ENCODE data around the gene GALM.
"Not testable (repeated sequence)": the region's sequence is repeated elsewhere in the genome, so short reads cannot be mapped to it uniquely, and the experiment has no call there.

The GALM gene

DNA sequence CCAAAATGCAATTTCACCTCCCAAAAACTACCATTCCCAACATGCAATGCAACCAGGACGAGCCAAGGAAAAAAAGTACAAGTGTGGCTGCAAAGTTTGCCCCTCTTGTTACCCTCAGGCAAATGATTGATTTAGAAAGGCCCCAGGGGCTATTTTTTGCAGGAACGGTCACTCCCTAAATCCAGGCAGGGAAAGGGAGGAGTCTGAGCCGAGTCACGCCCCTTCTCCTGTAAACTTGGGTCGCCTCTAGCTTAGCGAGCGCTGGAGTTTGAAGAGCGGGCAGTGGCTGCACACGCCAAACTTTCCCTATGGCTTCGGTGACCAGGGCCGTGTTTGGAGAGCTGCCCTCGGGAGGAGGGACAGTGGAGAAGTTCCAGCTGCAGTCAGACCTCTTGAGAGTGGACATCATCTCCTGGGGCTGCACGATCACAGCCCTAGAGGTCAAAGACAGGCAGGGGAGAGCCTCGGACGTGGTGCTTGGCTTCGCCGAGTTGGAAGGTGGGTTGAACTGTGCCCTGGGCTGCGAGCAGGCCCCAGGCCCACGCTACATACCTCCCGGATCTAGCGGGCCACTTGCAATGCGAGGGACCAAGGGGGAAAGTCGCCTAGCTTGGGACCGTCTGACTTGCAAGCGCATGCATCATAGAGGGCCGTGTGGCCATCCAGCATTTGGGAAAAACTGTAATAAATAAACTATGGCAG is at the start of gene GALM:
Gene GALM (plus strand): TSS at position 261 of the 702 bp plus-strand sequence. CDS start 48 bp downstream, at position 309.
- peak; percentile 12 for DNase-seq

DNA sequence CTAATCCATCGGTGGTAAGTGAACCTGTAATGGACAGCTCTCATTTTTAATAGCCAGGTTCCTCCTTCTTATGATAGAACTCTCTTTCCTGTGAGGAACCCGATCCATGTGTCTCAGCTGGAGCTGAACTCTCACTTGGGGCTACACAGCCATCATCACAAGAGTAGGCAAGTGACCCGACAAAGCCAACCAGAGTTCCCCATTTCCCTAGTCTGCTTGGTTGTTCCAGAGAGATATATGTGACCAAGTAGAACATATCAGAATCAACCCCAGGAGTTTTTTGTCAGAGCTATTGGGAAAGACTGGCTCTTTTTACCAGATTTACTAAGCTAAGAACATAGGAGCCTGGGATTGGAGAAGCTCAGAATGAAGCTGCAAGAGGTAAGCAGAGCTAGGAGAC is 48.6 kb upstream of the GALM start:
- no peak for DNase-seq

DNA sequence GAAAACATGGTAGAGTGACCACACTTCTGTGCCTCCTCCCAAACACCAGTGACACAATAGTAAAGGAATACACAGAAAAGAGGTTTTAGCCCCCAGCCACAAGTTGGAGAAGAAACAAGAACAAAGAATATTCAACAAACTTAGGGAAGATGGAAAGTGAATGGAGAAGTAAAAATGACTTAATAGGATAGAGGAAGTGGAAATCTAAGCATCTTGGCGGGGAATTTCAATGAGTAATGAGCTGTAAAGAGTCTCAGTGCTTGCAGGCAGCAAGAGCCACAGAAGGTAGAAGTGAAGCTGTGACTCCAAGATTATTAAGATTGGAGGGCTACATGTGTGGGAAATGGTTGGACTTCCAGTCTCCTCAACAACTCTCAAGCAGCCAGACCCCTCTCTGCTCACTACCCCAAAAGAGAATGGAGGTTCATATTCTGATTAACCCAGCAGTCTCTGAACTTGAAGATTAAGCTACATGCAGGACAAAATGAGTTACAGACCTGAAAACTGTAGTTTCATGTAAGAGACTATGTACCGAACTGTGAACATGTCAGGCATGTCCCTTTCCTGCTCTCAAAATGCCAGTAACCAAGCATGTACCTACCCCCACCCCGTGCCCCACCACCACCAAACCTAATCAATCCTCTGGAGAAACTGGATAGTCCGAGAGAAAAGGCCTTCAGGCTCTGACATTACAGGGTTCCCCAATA is 46.3 kb upstream of the GALM start:
- DNase-seq: no peak

DNA sequence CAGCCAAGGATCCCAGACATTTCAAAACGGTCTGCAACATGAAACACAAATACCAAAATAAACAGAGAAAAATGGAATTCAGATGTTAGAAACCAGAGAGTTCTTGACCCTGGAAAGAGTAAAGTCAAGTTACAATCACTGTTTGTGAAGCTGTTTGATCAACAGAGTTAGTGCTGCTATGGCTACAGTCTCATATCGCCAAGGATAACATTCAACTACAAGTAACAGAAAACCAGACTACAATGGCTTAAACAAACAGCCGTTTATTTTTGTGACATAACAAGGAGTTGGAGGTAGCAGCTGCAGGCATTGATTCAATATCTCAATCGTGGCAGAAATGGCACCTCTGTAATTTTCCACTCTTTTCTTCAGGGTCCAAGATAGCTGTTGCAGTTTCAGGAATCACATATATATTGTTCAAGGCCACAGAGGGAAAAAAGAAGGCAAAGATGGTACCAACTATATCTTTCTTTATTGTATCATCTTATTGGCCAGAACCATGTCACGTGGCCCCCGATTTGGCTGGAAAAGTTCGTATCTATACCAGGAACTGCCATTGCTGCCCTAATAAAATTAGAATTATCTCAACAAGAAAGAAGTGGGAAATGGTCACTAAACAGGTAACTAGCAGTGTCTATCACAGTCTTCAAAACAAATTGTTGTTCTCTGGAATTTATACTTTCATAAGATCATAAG is 45.5 kb upstream of the GALM start:
- DNase-seq: no peak

DNA sequence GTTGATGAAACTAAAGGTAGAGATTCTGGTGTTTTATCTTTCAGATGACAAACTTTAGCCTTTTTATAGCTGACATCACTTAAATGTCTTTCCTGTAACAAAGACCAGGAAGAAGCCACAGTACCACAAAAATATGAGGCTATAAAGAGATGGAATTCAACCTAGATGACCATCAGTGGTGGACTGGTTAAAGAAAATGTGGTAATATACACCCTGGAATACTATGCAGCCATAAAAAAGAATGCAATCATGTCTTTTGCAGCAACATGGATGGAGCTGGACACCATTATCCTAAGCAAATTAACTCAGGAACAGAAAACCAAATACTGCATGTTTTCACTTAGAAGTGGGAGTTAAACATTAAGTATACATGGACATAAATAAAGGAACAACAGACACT is 44.9 kb upstream of the GALM start:
- DNase-seq: no peak

DNA sequence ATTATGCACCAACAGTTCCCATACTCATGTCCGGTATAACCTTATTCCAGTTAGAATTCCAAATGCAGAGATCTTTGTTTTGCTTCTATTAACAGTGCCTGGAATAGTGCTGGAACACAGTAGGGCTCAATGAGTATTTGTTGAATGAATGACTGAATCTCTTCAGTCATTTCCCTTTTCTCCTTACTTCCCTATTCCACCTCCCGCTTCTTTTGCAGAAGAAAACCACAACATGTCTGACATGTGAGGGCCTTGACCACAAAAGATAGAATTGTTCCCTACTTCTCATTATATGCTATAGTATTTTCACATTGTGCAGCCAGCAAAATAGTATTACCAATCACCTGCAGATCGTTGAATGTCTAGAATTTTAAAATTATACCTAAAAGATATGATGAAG is 43.7 kb upstream of the GALM start:
- DNase-seq: no peak

DNA sequence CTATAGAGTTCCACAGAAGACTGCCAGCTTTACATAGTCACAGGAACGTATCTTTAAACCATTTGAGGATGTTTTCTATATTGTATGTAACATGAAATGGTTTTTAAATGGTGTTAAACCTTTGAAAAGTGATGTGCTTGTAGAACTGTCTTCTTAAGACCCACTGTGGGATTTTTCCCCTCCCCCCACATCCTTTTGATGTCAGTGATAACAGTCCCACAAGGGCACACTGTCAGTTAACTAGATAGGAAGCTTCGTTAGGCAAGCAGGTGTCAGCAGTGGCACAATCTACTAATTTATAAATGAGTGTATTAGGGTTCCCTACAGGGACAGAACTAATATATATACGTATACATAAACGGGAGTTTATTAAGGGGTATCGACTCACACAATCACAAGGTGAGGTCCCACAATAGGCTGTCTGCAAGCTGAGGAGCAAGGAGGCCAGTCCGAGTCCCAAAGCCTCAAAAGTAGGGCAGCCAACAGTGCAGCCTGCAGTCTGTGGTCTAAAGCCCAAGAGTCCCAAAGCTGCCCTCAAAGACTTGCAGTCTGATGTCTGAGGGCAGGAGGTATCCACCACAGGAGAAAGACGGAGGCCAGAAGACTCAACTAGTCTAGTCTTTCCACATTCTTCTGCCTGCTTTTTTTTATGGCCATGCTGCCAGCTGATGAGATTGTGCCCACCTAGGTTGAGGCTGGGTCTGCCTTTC is 39.4 kb upstream of the GALM start:
- DNase-seq: no peak

DNA sequence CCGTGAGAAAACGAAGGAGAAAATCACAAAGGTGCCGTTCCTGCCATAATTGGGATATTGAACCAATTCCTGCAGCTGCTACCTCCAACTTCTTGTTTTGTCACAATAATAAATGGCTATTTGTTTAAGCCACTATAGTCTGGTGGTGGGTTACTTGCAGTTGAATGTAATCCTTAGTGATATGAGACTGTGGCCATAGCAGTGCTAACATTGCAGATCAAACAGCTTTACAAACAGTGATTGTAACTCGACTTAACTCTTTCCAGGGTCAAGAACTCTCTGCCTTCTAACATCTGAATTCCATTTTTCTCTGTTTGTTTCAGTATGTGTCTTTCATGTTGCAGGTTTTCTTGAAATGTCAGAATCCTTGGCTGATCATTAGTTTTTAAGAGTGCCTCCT is 38.5 kb upstream of the GALM start:
- DNase-seq: no peak

DNA sequence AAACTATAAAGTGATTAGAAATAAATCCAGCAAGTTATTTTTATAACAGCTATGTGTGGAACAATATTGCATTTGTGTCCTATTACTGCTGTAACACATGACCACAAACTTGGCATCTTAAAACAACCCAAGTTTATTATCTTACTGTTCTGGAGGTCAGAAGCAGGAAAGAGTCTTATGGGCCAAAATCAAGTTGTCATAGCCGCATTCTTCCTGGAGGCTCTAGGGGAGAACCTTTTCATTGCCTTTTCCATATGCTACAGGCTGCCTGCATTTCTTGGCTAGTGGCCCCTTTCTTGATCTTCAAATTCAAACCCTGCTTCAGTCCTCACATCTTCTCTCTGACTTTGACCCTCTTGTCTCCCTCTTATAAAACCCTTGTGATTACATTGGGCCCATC is 36.2 kb upstream of the GALM start:
- no peak for DNase-seq

DNA sequence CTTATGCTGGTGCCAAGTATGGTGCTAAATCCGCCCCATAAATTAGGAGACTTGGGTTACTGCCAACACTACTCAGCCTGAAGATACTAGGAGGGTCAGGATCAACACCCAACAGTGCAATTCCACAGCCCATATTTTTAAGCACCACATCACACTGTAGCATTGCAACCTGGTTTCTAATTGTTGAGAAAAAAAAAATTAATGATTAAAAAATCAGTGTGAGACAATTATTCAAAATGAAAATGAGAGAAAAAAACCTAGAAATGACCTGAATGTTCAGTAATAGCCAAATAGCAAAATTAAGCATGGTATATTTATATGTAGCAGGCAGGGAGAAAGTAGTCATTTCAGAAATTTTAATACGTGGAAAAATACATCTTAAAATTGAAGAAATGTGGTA is 33.9 kb upstream of the GALM start:
- DNase-seq: no peak

DNA sequence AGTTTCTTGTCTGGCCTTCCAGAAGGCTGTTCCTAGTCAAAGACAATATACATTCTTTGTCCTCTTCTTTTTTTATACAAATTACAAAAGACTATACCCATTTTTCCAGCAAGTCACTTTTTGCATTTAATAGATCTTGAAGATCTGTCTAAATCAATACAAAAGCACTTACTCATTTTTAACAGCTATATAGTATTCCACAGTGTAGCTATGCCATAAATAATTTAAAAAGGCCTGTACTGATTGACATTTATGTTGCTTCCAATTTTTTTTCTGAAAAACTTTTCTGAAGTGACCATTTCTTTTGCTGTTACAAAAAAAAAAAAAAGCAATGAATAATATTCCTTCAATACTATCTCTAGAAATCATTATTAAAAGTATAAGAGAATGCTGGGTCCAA is 32.9 kb upstream of the GALM start:
- no peak for DNase-seq

DNA sequence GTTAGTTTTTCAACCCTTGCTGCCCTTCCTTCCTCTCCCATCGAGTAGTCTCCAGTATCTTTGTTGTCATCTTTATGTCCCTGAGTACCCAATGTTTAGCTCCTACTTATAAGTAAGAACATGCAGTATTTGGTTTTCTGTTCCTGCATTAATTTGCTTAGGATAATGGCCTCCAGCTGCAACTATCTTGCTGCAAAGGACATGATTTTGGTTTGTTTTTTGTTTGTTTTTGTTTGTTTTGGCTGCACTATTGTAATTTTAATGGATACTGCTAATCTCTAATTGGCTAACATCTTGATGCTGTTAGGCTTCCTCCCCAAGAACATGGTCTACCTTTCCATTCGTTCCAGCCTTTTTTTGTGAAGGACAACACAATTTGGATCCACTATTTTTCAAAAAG is 32.0 kb upstream of the GALM start:
- DNase-seq: no peak

DNA sequence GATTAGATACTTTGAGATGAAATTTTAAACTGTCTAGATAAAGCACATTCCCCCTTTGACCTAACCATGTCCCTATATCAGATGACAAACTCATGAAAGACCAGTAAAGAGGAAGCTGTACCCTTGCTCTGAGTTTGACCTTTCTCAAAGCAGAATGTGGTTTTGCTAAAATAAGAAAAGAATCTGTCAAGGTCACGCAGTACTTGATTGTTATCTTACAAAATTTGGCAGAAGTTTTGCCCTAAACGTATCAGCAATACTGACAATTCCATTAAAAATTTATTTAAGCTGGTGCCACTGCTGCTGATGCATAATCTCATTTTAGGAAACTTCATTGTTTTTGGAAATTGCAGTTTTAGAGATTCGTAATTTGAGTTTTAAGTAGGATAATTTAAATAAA is 31.2 kb upstream of the GALM start:
- no peak for DNase-seq

DNA sequence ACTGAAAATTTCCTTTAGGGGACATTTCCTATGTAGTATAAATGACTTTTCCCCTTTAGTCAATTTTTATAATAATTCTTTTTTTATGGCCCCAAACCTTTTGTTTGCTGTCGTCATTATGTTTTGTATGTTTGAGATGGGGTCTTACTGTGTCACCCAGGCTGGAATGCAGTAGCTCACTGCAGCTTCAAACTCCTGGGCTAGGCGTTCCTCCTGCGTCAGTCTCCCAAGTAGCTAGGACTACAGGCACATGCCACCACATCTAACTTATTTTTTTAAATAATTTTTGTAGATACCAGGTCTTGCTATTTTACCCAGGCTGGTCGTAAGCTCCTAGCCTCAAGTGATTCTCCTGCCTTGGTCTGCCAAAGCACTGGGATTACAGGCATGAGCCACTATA is 30.8 kb upstream of the GALM start:
- no peak for DNase-seq

DNA sequence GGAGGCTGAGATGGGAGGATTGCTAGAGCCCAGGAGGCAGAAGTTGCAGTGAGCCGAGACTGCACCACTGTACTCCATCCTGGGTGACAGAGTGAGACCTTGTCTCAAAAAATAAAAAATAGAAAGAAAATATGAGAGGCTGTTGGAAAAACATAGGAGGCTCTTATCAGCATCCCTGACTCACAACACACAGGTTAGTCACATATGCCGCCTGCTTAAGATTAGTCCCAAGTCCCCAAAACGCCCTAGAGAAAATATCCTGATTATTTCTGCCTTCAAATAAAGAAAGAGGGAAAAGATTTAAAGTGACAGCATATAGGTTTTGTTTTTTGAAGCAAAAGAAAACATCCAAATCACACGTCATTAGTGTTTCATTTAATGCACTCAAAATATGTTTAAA is 29.8 kb upstream of the GALM start:
- no peak for DNase-seq

DNA sequence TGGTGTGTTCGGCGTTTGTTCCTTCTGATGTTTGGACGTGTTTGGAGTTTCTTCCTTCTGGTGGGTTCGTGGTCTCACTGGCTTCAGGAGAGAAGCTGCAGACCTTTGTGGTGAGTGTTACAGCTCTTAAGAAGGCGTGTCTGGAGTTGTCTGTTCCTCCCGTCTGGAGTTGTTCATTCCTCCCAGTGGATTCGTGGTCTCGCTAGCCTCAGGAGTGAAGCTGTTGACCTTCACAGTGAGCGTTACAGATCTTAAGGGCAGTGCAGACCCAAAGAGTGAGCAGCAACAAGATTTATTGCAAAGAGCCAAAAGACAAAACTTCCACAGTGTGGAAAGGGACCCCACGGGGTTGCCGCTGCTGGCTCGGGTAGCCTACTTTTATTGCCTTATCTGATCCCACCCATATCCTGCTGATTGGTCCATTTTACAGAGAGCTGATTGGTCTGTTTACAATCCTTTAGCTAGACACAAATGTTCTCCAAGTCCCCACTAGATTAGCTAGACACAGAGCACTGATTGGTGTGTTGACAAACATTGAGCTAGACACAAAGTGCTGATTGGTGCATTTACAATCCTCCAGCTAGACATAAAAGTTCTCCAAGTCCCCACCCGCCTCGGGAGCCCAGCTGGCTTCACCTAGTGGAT is 23.4 kb upstream of the GALM start:
- DNase-seq: not testable (repeated sequence)

DNA sequence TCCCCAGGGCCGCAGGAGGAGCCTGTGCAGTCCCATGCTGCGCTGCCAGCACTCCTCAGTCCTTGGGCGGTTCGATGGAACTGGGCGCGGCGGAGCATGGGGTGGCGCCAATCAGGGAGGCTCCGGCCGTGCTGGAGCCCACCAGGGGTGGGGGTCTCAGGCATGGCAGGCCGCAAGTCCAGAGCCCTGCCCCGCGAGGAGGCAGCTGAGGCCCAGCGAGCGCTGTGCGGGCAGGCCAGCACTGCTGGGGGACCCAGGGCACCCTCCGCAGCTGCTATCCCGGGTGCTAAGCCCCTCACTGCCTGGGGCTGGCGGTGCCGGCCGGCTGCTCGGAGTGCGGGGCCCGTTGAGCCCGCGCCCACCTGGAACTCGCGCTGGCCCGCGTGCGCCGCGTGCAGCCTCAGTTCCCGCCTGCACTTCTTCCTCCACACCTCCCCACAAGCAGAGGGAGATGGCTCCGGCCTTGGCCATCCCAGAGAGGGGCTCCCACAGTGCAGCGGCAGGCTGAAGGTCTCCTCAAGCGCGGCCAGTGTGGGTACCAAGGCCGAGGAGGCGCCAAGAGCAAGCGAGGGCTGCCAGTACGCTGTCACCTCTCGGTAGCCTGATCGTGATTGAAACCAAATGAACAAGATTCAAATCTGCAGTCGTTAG is 22.8 kb upstream of the GALM start:
- no peak for DNase-seq

DNA sequence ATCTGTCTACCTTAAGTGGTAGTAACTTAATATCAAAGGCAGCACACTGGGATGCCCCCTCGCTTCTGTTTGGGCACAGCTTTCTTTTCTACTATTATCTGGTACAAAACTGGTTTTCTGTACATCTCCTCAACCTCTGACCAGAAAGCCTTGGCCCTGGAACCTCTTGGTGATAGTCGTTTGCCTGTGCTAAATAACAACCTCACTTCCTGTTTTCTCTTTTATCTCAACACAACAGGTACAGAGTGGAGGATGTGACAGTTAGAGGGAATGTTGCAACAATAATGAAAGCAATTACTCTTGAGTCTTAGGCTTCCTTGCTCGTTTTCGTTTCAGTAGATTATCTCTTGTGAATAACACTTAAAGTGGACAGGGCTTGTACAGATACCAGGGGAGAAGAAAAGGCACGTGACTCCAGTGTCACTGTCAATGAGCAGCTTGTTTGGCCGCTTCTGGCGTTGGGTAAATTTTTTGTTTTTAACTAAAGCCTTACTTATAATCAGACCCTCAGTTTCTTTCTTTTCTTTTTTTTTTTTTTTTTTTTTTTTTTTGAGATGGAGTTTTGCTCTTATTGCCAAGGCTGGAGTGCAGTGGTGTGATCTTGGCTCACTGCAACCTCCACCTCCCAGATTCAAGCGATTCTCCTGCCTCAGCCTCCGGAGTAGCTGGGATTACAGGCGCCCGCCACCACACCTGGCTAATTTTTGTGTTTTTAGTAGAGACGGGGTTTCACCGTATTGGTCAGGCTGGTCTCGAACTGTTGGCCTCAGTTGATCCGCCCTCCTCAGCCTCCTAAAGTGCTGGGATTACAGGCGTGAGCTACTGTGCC is 22.0 kb upstream of the GALM start:
- not testable (repeated sequence) for DNase-seq

DNA sequence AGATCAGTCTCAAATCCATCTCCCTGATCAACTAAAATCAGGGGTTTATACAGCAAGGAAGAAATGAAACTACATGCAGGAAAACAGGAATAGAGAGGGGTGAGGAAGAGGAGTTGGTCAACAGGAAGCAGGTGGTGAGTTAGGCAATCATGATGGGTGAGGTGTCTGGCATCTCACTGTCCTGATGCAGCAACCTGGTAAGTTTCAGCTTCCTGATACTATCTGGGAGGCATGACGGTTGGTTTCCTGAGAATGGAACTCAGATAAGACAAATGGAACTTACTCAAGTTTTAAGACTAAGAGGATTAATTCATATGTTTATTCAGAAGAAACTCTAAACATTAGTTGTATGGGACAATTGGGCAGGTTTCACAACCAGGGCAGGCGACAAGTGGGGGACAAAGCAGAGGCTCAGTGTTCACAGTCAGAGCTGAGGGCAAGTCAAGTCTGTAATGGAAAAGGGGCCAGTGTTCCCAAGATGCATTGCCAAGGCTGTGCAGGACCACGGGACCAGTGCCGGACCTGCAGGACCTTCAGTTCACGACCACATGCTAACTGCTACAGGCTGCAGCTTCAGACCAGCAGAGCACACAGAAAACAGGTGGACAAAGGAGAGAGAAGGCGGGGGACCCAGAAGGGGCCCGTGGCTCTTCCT is 17.7 kb upstream of the GALM start:
- DNase-seq: no peak

DNA sequence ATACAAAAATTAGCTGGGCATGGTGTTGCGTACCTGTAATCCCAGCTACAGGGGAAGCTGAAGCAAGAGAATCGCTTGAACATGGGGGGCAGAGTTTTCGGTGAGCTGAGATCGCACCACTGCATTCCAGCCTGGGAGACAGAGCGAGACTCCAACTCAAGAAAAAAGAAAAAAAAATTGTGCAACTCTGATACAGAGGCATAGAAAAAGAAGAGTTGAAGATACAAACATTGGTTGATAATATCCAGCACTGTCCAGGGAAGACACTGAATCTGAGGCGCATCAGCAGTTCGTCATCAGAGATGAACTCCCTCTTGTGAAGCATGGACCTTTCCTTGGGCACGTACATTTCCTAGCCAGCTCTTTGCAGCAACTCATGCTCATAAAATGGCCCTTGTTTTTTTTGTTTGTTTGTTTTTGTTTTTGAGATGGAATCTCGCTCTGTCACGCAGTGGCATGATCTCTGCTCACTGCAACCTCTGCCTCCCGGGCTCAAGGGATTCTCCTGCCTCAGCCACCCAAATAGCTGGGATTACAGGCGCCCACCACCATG is 16.7 kb upstream of the GALM start:
- DNase-seq: no peak

DNA sequence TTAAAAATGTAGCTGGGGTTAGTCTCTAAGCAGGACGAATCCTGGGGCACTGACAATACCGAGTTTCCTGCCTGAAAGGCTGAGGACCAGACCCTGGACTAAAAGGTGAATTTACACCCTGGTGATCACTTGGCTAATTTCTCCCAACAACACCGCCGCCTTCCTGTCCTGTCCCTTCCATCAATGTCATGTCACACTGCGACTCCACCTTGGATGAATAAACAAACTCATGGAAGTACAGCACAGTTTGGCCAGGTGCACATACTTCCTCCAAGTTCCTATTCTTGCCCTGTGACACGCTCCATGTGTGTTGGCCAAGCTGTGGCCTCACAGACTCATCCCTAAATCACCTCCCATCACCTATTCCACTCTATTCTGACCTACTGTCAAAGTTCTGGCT is 15.9 kb upstream of the GALM start:
- DNase-seq: no peak

Measured in amniotic stem cell (primary cell).